RWPE1 (cell line): ENCODE data around the gene TPM1.
A peak's percentile ranks its signal among the peaks of the same experiment; 100 is the strongest.

ENCODE experiments used
- CTCF ChIA-PET: fragments of 350-600 bp; sonication (Branson Sonifier 250); formaldehyde crosslinking; extraction: SDS; loops from one replicate; lab custom pipeline; 2021; lab: Yijun Ruan, JAX
- POLR2A ChIA-PET: fragments of 400-600 bp; formaldehyde crosslinking; extraction: SDS; loops from one replicate; lab custom pipeline; 2020; ENCODE audit warnings: antibody characterized with exemption; ENCODE audit not compliant: low non-redundant PET; lab: Yijun Ruan, JAX
- DNase-seq: peaks from one replicate; pipeline ENCODE4 v3.0.0; 2012; ENCODE audit warnings: low spot score
- H3K27ac ChIP-seq: fragments of 450-650 bp; 2 replicates; pipeline ENCODE4 v1.5.1; 2017
- CTCF ChIP-seq: fragments of 450-650 bp; conservative IDR thresholded peaks from 2 replicates; pipeline ENCODE4 v1.5.1; 2017; ENCODE audit warnings: low read depth, mild to moderate bottlenecking

Gene TPM1

GRCh38 chr15:63015618-63016017 is 26.9 kb upstream of the TPM1 start:
- ChIA-PET CTCF (interaction anchor here (2.8 kb wide), 1 partner anchor 33 kb away, joined by 14 read pairs; no protein-coding TSS in a partner anchor), POLR2A (no interaction called here)
- DNase-seq = peak; percentile 61

DNA sequence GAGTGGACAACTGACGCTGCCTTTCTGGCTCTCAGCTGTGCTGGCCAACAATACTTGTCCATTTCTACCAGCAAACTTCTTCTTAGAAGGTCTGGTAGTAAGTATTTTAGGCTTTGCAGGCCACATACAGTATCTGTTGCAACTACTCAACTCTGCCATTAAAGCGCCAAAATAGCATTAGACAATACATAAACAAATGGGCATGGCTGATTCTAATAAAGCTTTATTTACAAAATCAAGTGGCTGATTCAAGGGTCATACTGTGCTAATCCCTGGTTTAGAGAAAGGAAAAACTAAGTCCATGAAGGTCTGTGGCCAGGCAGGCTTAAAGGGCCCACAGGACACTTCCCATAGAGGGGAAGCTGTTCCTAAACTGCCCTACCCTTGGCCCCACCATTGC is 26.3 kb upstream of the TPM1 start:
- DNase-seq = no peak
- no peak for TF ChIP-seq CTCF
- ChIA-PET CTCF (interaction anchor here (0.6 kb wide), 1 partner anchor 112 kb away, joined by 3 read pairs; no protein-coding TSS in a partner anchor), POLR2A (no interaction called here)
- no peak overlapping the region for H3K27ac ChIP-seq

More at GRCh38 chr15:63015618-63016017, 26.9 kb upstream of the TPM1 start:
- H3K27ac ChIP-seq = no peak overlapping the region
- TF ChIP-seq CTCF = no peak

DNA sequence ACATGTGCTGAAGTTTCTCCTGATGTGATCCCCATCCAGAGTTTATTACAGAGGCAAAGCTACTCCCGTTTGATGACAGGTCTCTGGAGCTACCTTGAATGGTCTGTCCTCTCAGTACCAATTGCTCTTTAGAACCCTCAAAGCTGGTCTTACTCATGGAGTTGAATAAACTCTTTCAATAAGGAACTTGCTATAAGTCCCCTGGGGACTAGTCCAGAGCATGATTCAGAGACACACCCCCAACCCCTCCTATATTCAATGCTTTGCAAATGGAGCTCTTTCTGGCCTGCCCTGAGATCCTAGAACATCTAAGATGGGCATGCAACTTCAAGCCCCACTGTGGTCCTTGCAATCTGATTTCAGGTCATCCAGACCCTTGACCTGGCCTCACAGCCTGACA is 23.9 kb upstream of the TPM1 start:
- H3K27ac ChIP-seq = peak overlapping the region; percentile 82
- CTCF ChIA-PET = interaction anchor here (0.7 to 0.9 kb wide), 2 partner anchors 170 to 565 kb away, joined by 4 read pairs; no protein-coding TSS in a partner anchor
- POLR2A ChIA-PET = no interaction called here
- no peak for TF ChIP-seq CTCF
- no peak for DNase-seq

DNA sequence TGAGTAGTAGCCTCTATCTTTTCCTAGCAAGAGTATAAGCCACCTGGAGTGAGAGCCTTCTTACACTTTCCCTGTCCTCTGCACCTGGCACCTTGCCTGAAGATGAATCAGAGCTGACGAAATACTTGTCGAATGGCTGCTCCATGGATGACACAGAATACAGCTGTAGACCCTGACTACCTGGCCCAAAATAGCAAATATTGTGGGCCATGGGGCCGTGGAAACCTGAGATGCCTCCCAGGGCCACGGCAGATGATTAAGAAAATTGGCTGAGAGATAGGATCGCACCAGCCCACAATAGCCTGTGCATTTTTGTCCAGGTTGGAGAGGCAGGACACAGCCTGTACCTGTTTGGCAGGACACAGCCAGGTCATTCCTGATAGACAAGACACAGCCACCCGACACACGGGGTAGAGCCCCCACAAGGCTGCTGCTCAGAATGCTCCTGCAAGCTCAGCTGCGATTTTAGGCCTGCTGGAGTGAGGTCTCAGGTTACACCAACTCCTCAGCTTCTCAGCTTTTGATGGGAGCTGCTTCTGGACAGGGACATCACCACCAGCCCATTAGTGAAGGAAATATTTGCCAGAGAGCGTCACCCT is 22.9 kb upstream of the TPM1 start:
- peak overlapping the region; percentile 82 for H3K27ac ChIP-seq
- CTCF ChIA-PET = no interaction called here
- DNase-seq = peak; percentile 92
- POLR2A ChIA-PET = no interaction called here
- no peak for TF ChIP-seq CTCF

DNA sequence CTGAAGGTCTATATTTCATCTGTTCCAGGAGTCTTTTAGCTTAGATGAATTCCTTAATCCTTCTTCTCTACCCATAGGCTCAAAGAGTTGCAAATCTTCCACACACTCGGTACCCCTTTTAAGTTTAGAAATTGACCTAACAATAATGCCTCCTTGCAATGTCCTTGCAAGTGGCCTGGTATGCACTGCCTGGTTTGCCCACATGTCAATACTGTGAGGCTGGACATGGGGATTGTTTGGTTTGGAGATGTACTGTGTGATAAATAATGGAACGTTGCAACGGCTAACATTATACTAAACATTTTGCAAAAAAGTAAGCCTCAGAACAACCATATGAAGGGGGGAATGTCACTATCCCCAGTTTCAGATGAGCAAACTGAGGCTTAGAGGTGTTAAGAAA is 22.4 kb upstream of the TPM1 start:
- H3K27ac ChIP-seq = peak overlapping the region; percentile 82
- POLR2A ChIA-PET = interaction anchor here (0.5 kb wide), 1 partner anchor 257 kb away, joined by 3 read pairs; no protein-coding TSS in a partner anchor
- DNase-seq = no peak
- no peak for TF ChIP-seq CTCF
- CTCF ChIA-PET = no interaction called here

DNA sequence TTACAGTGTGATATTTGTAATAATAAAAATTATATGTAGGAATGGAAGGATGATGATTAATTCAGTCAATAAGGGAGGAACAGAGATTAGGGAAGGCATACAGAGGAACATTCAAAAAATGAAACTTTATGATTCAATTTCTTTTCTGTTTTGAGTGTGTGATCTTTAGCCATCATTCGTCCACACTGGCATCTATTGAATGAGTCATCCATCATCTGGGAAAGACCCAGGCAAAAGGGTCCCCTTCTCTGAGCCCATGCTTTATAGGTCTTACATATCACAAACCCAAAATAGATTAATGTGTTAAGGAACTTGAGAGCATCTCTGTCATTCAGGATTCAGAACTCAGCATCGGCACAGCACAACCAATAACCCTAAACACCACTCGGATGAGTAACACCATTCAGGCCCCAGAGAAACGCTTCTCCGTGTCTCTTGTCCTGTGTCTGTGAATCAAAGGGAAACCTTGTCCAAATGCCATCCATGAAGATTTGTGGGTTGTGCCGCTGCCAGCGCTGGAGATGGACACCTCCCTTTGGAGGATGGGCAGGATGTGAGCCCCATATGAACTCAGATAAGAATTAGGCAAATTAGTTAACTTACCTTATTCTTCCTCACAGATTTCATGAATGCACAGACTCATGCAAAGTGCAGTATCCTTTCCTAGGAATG is 21.7 kb upstream of the TPM1 start:
- ChIA-PET POLR2A (no interaction called here), CTCF (no interaction called here)
- TF ChIP-seq CTCF = no peak
- no peak for DNase-seq
- H3K27ac ChIP-seq = no peak overlapping the region
